ENCODE measurements around the gene ATP6AP1.

The ATP6AP1 gene

DNA sequence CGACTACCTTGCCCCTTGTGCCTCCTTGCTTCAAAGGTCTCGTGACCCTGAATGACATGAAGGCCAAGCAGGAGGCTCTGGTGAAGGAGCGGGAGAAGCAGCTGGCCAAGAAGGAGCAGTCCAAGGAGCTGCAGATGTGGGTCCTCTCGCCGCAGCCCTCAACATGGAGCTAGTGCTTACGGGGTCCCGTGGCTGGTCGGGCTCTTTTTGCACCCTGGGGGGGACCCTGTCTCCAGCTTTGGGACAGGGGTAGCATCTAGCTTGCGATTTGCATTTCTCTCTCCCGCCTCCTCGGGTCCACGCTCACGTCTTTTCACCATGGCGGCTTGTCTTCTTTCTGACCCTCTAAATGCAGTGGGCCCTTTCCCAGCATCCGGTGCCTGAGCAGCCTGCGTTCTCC, 17.3 kb downstream of the ATP6AP1 start:
- no peak overlapping the region for H3K4me2 ChIP-seq (ENCODE audit: insufficient read depth, low read length, poor library complexity, severe bottlenecking)
- H2BK12ac ChIP-seq (ENCODE audit: low read length), result no peak overlapping the region
- H3K9me3 ChIP-seq (replicated peaks in 1 of 2; ENCODE audit: control insufficient read depth in 2 of 2, insufficient read depth in 1 of 2, low read depth in 1 of 2, low read length in 2 of 2), result no peaks in the 10 kb centered on the region
- H3K23ac ChIP-seq (ENCODE audit: low read depth, low read length, poor library complexity), result no peak overlapping the region
- H2AK5ac ChIP-seq (ENCODE audit: low read depth, low read length), result no peak overlapping the region
- H3K4ac ChIP-seq (ENCODE audit: low read length), result no peak overlapping the region
- H2AFZ ChIP-seq (ENCODE audit: low read length), result no peak overlapping the region
- H4K91ac ChIP-seq (ENCODE audit: low read depth, low read length, poor library complexity), result no peak overlapping the region
- DNase-seq (ENCODE audit: low spot score), result no peak
- H3K27ac ChIP-seq (replicated peaks; ENCODE audit: low read length), result no peak overlapping the region
- H2BK5ac ChIP-seq (ENCODE audit: low read length), result no peak overlapping the region
- H2BK15ac ChIP-seq (ENCODE audit: low read length), result no peak overlapping the region
- H3K36me3 ChIP-seq (replicated peaks in 1 of 2; ENCODE audit: control insufficient read depth in 2 of 2, insufficient read depth in 2 of 2, low read length in 2 of 2), result peaks cover 26 to 52% of the 10 kb centered on the region in 2 donors
- H3K27me3 ChIP-seq (ENCODE audit: control insufficient read depth in 3 of 3, insufficient read depth in 3 of 3, low read depth in 1 of 3, low read length in 3 of 3), result peaks cover 0 to 8% (median 0%) of the 10 kb centered on the region in 3 experiments
- H2BK120ac ChIP-seq (ENCODE audit: low read depth, low read length), result no peak overlapping the region
- H4K8ac ChIP-seq (ENCODE audit: low read depth, low read length), result no peak overlapping the region
- no peak overlapping the region for H3K14ac ChIP-seq (ENCODE audit: low read length)
- no peak overlapping the region for H3K9ac ChIP-seq (ENCODE audit: low read depth, low read length, poor library complexity)
- no peak overlapping the region for H3K18ac ChIP-seq (ENCODE audit: low read length)
- WGBS, 2 donors (ENCODE audit: extremely low coverage in 2 of 2, insufficient read length in 2 of 2, insufficient replicate concordance in 1 of 2), result no CpG with 5 or more reads among the region's 16 CpGs
- H3K4me3 ChIP-seq (ENCODE audit: low read length in 2 of 2), result no peak overlapping the region
- H3K79me1 ChIP-seq (ENCODE audit: low read depth, low read length), result peaks cover 4% of the 10 kb centered on the region
- peaks cover 0 to 3% of the 10 kb centered on the region in 2 donors for H3K4me1 ChIP-seq (ENCODE audit: control insufficient read depth in 2 of 2, insufficient read depth in 1 of 2, low read depth in 1 of 2, low read length in 2 of 2)

DNA sequence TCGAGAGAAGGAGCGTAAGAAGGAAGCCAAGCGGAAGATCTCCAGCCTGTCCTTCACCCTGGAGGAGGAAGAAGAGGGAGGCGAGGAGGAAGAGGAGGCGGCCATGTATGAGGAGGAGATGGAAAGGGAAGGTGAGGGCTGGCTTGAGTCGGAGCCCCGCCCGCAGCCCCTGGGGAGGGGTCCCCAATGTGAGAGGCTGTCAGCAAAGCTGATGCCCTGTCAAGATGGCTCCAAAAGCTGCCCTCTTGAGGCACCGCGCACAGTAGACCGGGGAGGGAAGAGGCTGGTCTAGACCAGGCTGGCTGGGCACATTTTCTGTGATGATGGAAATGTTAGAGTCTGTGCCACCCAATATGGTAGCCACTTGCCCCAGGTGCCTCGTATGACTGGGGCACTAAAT, 18.0 kb downstream of the ATP6AP1 start:
- Histone ChIP-seq H3K4ac (ENCODE audit: low read length) (no peak overlapping the region), H3K79me1 (ENCODE audit: low read depth, low read length) (peaks cover 4% of the 10 kb centered on the region), H3K4me2 (ENCODE audit: insufficient read depth, low read length, poor library complexity, severe bottlenecking) (no peak overlapping the region), H2BK120ac (ENCODE audit: low read depth, low read length) (no peak overlapping the region), H3K23ac (ENCODE audit: low read depth, low read length, poor library complexity) (no peak overlapping the region), H3K18ac (ENCODE audit: low read length) (no peak overlapping the region), H3K9ac (ENCODE audit: low read depth, low read length, poor library complexity) (no peak overlapping the region), H3K27me3 (ENCODE audit: control insufficient read depth in 3 of 3, insufficient read depth in 3 of 3, low read depth in 1 of 3, low read length in 3 of 3) (peaks cover 0 to 8% (median 0%) of the 10 kb centered on the region in 3 experiments), H3K14ac (ENCODE audit: low read length) (no peak overlapping the region), H4K8ac (ENCODE audit: low read depth, low read length) (no peak overlapping the region), H2BK12ac (ENCODE audit: low read length) (no peak overlapping the region), H2BK5ac (ENCODE audit: low read length) (no peak overlapping the region), H2AK5ac (ENCODE audit: low read depth, low read length) (no peak overlapping the region), H3K4me3 (ENCODE audit: low read length in 2 of 2) (no peak overlapping the region), H3K4me1 (ENCODE audit: control insufficient read depth in 2 of 2, insufficient read depth in 1 of 2, low read depth in 1 of 2, low read length in 2 of 2) (peaks cover 0 to 3% of the 10 kb centered on the region in 2 donors), H3K9me3 (replicated peaks in 1 of 2; ENCODE audit: control insufficient read depth in 2 of 2, insufficient read depth in 1 of 2, low read depth in 1 of 2, low read length in 2 of 2) (no peaks in the 10 kb centered on the region), H2BK15ac (ENCODE audit: low read length) (no peak overlapping the region), H3K27ac (replicated peaks; ENCODE audit: low read length) (no peak overlapping the region), H4K91ac (ENCODE audit: low read depth, low read length, poor library complexity) (no peak overlapping the region), H2AFZ (ENCODE audit: low read length) (no peak overlapping the region), H3K36me3 (replicated peaks in 1 of 2; ENCODE audit: control insufficient read depth in 2 of 2, insufficient read depth in 2 of 2, low read length in 2 of 2) (peaks cover 22 to 46% of the 10 kb centered on the region in 2 donors)
- WGBS, 2 donors (ENCODE audit: extremely low coverage in 2 of 2, insufficient read length in 2 of 2, insufficient replicate concordance in 1 of 2), result no CpG with 5 or more reads among the region's 12 CpGs
- DNase-seq (ENCODE audit: low spot score), result no peak

DNA sequence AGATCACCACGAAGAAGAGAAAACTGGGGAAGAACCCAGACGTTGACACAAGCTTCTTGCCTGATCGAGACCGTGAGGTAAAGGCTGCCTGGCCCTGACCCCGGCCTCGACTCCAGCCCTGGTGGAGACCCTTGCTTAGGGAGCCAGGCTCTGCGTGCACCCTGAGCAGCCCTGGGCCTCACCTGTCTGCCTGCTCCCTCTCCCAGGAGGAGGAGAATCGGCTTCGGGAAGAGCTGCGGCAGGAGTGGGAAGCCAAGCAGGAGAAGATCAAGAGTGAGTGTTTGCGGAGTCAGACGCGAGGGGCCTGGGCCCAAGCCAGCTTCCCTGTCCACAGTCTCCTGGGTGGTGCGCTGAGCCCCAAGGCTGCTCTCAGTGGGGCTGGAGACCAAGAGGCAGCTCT, 20.0 kb downstream of the ATP6AP1 start:
- H3K27me3 ChIP-seq (ENCODE audit: control insufficient read depth in 3 of 3, insufficient read depth in 3 of 3, low read depth in 1 of 3, low read length in 3 of 3), result peaks cover 0 to 8% (median 0%) of the 10 kb centered on the region in 3 experiments
- WGBS, 2 donors (ENCODE audit: extremely low coverage in 2 of 2, insufficient read length in 2 of 2, insufficient replicate concordance in 1 of 2), result no CpG with 5 or more reads among the region's 14 CpGs
- H2AFZ ChIP-seq (ENCODE audit: low read length), result no peak overlapping the region
- no peak overlapping the region for H4K91ac ChIP-seq (ENCODE audit: low read depth, low read length, poor library complexity)
- no peak overlapping the region for H3K18ac ChIP-seq (ENCODE audit: low read length)
- H2BK12ac ChIP-seq (ENCODE audit: low read length), result no peak overlapping the region
- H3K4me3 ChIP-seq (ENCODE audit: low read length in 2 of 2), result no peak overlapping the region
- H3K14ac ChIP-seq (ENCODE audit: low read length), result no peak overlapping the region
- no peak for DNase-seq (ENCODE audit: low spot score)
- H3K9ac ChIP-seq (ENCODE audit: low read depth, low read length, poor library complexity), result no peak overlapping the region
- H3K79me1 ChIP-seq (ENCODE audit: low read depth, low read length), result peaks cover 4% of the 10 kb centered on the region
- H3K9me3 ChIP-seq (replicated peaks in 1 of 2; ENCODE audit: control insufficient read depth in 2 of 2, insufficient read depth in 1 of 2, low read depth in 1 of 2, low read length in 2 of 2), result no peaks in the 10 kb centered on the region
- H3K27ac ChIP-seq (replicated peaks; ENCODE audit: low read length), result no peak overlapping the region
- no peak overlapping the region for H4K8ac ChIP-seq (ENCODE audit: low read depth, low read length)
- no peak overlapping the region for H2BK120ac ChIP-seq (ENCODE audit: low read depth, low read length)
- H2AK5ac ChIP-seq (ENCODE audit: low read depth, low read length), result no peak overlapping the region
- no peak overlapping the region for H2BK5ac ChIP-seq (ENCODE audit: low read length)
- peaks cover 0 to 3% of the 10 kb centered on the region in 2 donors for H3K4me1 ChIP-seq (ENCODE audit: control insufficient read depth in 2 of 2, insufficient read depth in 1 of 2, low read depth in 1 of 2, low read length in 2 of 2)
- no peak overlapping the region for H3K4ac ChIP-seq (ENCODE audit: low read length)
- no peak overlapping the region for H2BK15ac ChIP-seq (ENCODE audit: low read length)
- H3K36me3 ChIP-seq (replicated peaks in 1 of 2; ENCODE audit: control insufficient read depth in 2 of 2, insufficient read depth in 2 of 2, low read length in 2 of 2), result peaks cover 14 to 32% of the 10 kb centered on the region in 2 donors
- H3K4me2 ChIP-seq (ENCODE audit: insufficient read depth, low read length, poor library complexity, severe bottlenecking), result no peak overlapping the region
- no peak overlapping the region for H3K23ac ChIP-seq (ENCODE audit: low read depth, low read length, poor library complexity)

DNA sequence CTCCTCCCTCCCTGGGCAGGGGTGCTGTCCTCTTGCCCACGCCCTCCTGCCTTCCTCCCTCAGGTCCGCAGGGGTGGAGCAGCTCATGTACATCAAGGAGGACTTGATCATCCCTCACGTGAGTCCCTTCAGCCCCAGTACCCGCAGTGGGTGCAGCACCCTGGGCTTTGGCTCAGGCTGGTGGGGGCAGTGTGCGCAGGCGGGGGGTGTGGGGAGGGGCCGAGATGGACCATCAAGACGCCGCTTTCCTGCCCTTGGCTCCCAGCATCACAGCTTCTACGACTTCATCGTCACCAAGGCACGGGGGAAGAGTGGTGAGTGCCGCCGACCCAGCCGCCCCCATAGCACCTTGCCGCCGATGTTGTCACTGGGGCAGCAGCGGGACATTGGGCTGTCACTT, 21.1 kb downstream of the ATP6AP1 start:
- Histone ChIP-seq H2BK5ac (ENCODE audit: low read length) (no peak overlapping the region), H3K27me3 (ENCODE audit: control insufficient read depth in 3 of 3, insufficient read depth in 3 of 3, low read depth in 1 of 3, low read length in 3 of 3) (peaks cover 0 to 8% (median 0%) of the 10 kb centered on the region in 3 experiments), H3K4me3 (ENCODE audit: low read length in 2 of 2) (no peak overlapping the region), H3K4me2 (ENCODE audit: insufficient read depth, low read length, poor library complexity, severe bottlenecking) (no peak overlapping the region), H3K79me1 (ENCODE audit: low read depth, low read length) (peaks cover 3% of the 10 kb centered on the region), H4K8ac (ENCODE audit: low read depth, low read length) (no peak overlapping the region), H3K4me1 (ENCODE audit: control insufficient read depth in 2 of 2, insufficient read depth in 1 of 2, low read depth in 1 of 2, low read length in 2 of 2) (peaks cover 0 to 3% of the 10 kb centered on the region in 2 donors), H3K18ac (ENCODE audit: low read length) (no peak overlapping the region), H3K36me3 (replicated peaks in 1 of 2; ENCODE audit: control insufficient read depth in 2 of 2, insufficient read depth in 2 of 2, low read length in 2 of 2) (peaks cover 14 to 32% of the 10 kb centered on the region in 2 donors), H3K9ac (ENCODE audit: low read depth, low read length, poor library complexity) (no peak overlapping the region), H2BK120ac (ENCODE audit: low read depth, low read length) (no peak overlapping the region), H3K14ac (ENCODE audit: low read length) (no peak overlapping the region), H3K27ac (replicated peaks; ENCODE audit: low read length) (no peak overlapping the region), H3K9me3 (replicated peaks in 1 of 2; ENCODE audit: control insufficient read depth in 2 of 2, insufficient read depth in 1 of 2, low read depth in 1 of 2, low read length in 2 of 2) (no peaks in the 10 kb centered on the region), H3K23ac (ENCODE audit: low read depth, low read length, poor library complexity) (no peak overlapping the region), H4K91ac (ENCODE audit: low read depth, low read length, poor library complexity) (no peak overlapping the region), H2BK12ac (ENCODE audit: low read length) (no peak overlapping the region), H2AK5ac (ENCODE audit: low read depth, low read length) (no peak overlapping the region), H2BK15ac (ENCODE audit: low read length) (no peak overlapping the region), H2AFZ (ENCODE audit: low read length) (no peak overlapping the region), H3K4ac (ENCODE audit: low read length) (no peak overlapping the region)
- no peak for DNase-seq (ENCODE audit: low spot score)
- WGBS, 2 donors (ENCODE audit: extremely low coverage in 2 of 2, insufficient read length in 2 of 2, insufficient replicate concordance in 1 of 2), result no CpG with 5 or more reads among the region's 18 CpGs

Data from neuronal stem cell (in vitro differentiated cells).